ENCODE measurements around the gene C19orf73. TPM values are rescaled to one million over a fixed set of nuclear protein-coding genes. Genes with fewer than 3 reads are reported as not detected.
"Not testable (repeated sequence)": the region's sequence is repeated elsewhere in the genome, so short reads cannot be mapped to it uniquely, and the experiment has no call there.

Gene C19orf73
- total RNA-seq, 2 donors from 2014 or later, result 2.2 to 11.1 TPM

DNA sequence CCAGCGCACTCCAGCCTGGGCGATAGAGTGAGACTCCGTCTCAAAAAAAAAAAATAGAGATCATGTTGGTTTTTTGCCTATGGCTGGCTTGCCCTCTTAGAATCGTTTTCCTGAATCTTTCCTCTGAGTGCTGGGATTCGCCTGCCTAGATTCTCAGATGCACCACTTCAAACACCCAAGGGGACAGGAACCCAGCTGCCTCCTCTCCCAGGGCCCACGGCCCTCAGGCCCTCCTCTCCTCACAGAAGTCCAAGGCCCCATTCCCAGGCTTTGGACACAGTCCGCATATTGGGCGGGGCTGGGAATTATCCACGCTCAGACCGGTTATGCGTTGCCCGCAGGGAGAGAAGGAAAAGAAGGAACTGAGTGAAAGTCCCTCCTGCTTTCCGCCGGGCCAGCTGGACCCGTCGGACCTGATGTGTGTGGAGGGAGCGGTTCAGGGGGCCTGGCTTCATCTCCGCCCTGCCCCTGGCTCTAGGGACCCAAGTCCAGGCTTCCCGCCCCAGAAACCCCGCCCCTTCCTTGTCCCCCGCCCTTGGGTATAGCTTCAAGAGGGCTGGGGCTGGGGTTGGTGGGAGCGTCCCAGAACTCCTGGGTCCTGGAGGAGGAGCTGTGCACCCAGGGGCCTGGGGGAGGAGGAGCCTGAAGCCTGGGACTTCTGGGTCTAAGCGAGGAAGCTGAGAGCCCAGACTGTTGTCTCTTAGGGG is 6.2 kb upstream of the C19orf73 start:
- no peaks in the 10 kb centered on the region for H3K36me3 ChIP-seq

DNA sequence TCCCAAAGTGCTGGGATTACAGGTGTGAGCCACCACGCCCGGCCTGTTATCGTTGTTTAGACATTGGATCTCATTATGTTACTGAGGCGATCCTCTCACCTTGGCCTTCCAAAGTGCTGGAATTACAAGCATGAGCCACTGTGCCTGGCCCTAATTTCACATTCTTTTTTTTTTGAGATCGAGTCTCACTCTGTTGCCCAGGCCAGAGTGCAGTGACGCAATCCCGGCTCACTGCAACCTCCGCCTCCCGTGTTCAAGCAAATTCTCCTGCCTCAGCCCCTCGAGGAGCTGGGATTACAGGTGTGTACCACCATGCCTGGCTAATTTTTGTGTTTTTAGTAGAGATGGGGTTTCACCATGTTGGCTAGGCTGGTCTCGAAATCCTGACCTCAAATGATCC is 4.3 kb upstream of the C19orf73 start:
- H3K4me1 ChIP-seq (replicated peaks); DNase-seq (ENCODE audit: low spot score); H3K27ac ChIP-seq; intact Hi-C loops (cut with DNase I); H3K36me3 ChIP-seq; H3K9me3 ChIP-seq; H3K4me3 ChIP-seq; H3K27me3 ChIP-seq (replicated peaks; ENCODE audit: insufficient read depth): not testable (repeated sequence)
- WGBS, result 94% methylated on average over 11 of the region's 11 CpGs

More for the DNA sequence above, 6.2 kb upstream of the C19orf73 start:
- peaks cover under 1% of the 10 kb centered on the region for H3K4me1 ChIP-seq (replicated peaks)
- peak overlapping the region in 1 of 2 donors; percentile 19 for H3K27ac ChIP-seq
- intact Hi-C loops (cut with DNase I), result no loop called here
- no peak overlapping the region for H3K4me3 ChIP-seq
- 24% methylated on average over 22 of the region's 23 CpGs for WGBS
- H3K27me3 ChIP-seq (replicated peaks; ENCODE audit: insufficient read depth), result no peaks in the 10 kb centered on the region
- no peaks in the 10 kb centered on the region for H3K9me3 ChIP-seq
- TF ChIP-seq POLR2AphosphoS5 (IDR thresholded peaks at IDR 0.05) (no peak), POLR2A (IDR thresholded peaks at IDR 0.05) (no peak)
- TF ChIP-seq, protein P1, sequence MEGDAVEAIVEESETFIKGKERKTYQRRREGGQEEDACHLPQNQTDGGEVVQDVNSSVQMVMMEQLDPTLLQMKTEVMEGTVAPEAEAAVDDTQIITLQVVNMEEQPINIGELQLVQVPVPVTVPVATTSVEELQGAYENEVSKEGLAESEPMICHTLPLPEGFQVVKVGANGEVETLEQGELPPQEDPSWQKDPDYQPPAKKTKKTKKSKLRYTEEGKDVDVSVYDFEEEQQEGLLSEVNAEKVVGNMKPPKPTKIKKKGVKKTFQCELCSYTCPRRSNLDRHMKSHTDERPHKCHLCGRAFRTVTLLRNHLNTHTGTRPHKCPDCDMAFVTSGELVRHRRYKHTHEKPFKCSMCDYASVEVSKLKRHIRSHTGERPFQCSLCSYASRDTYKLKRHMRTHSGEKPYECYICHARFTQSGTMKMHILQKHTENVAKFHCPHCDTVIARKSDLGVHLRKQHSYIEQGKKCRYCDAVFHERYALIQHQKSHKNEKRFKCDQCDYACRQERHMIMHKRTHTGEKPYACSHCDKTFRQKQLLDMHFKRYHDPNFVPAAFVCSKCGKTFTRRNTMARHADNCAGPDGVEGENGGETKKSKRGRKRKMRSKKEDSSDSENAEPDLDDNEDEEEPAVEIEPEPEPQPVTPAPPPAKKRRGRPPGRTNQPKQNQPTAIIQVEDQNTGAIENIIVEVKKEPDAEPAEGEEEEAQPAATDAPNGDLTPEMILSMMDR (IDR thresholded peaks at IDR 0.05), result no peak
- DNase-seq (ENCODE audit: low spot score), result no peak

DNA sequence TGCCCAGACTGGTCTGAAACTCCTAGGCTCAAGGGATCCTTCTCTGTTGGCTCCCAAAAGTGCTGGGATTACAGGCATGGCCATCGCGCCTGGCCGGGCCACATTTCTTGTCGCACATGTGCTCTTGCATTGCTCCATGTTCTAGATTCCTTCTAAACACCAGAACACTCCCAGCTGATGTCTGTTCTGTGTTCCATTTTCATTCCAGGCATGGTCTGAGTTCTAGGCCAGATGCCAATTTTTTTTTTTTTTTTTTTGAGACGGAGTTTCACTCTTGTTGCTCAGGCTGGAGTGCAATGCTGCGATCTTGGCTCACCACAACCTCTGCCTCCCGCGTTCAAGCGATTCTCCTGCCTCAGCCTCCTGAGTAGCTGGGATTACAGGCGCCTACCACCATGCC is 2.9 kb upstream of the C19orf73 start:
- H3K4me3 ChIP-seq; intact Hi-C loops (cut with DNase I); H3K9me3 ChIP-seq; H3K27me3 ChIP-seq (replicated peaks; ENCODE audit: insufficient read depth); DNase-seq (ENCODE audit: low spot score); H3K27ac ChIP-seq; H3K36me3 ChIP-seq: not testable (repeated sequence)
- WGBS, result 76% methylated on average over 10 of the region's 10 CpGs
- H3K4me1 ChIP-seq (replicated peaks), result peaks cover 14% of the 10 kb centered on the region

DNA sequence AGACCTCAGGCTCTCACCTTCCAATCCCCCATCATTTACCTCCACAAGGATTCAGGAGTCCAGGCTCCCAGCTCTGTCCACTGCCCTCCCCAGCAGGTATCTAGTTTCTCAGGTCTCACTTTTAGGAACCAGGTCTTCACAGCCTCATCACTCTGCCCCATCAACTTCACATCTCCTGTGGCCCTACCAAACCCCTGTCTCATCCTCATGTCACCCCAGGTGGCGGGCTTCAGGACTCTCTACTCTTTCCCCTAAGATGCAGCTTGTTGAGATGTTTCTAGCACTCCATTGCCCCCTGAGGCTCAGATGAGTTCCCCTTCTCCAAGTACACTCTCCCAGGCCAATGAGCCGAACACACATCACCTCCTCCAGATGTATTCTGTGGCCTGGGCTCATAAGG is 1.9 kb upstream of the C19orf73 start:
- intact Hi-C loops (cut with DNase I), result no loop called here
- TF ChIP-seq POLR2AphosphoS5 (IDR thresholded peaks at IDR 0.05), result no peak
- no peak for TF ChIP-seq POLR2A (IDR thresholded peaks at IDR 0.05)
- TF ChIP-seq, protein P1 (IDR thresholded peaks at IDR 0.05), result no peak
- no peaks in the 10 kb centered on the region for H3K36me3 ChIP-seq
- H3K27ac ChIP-seq, result no peak overlapping the region
- no peak for DNase-seq (ENCODE audit: low spot score)
- no peaks in the 10 kb centered on the region for H3K9me3 ChIP-seq
- no peaks in the 10 kb centered on the region for H3K27me3 ChIP-seq (replicated peaks; ENCODE audit: insufficient read depth)
- H3K4me3 ChIP-seq, result no peak overlapping the region
- 97% methylated on average over 2 of the region's 2 CpGs for WGBS
- peaks cover 14% of the 10 kb centered on the region for H3K4me1 ChIP-seq (replicated peaks)

DNA sequence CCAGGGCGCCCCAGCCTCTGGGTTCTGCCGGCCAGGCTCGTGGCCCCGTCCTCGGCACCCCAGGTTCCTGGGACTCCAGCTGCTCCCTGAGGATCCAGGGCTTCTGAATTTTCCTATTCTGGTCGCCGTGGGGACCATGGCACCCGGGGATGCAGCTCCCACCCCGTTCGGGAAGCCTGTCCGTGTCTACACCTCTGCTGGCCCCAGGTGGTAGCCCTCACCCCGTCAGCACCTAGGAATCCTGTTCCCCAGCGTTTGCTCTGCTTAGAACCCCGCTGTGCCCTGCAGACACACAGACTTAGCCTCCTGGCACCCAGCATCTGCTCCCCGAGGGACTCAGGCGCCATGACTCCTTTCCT is 1.4 kb upstream of the C19orf73 start:
- Histone ChIP-seq H3K4me3 (peak overlapping the region; percentile 55 to 58), H3K27me3 (replicated peaks; ENCODE audit: insufficient read depth) (no peaks in the 10 kb centered on the region), H3K9me3 (no peaks in the 10 kb centered on the region), H3K4me1 (replicated peaks) (peaks cover 14% of the 10 kb centered on the region), H3K36me3 (no peaks in the 10 kb centered on the region), H3K27ac (peak overlapping the region in 1 of 2 donors; percentile 95)
- TF ChIP-seq POLR2A (IDR thresholded peaks at IDR 0.05) (no peak), POLR2AphosphoS5 (IDR thresholded peaks at IDR 0.05) (no peak)
- TF ChIP-seq, protein P1 (IDR thresholded peaks at IDR 0.05), result no peak
- WGBS, result 19% methylated on average over 16 of the region's 16 CpGs
- DNase-seq (ENCODE audit: low spot score), result no peak
- intact Hi-C loops (cut with DNase I), result no loop called here

All from prostate gland (tissue), 2 donors.